WTC11 (cell line): Measurements from ENCODE around the gene GRPR. TPM values are rescaled to one million over a fixed set of nuclear protein-coding genes. Genes with fewer than 3 reads are reported as not detected.

Source experiments
- ATAC-seq: fragments of 200-7000 bp; cut with Tn5 transposase; 2 replicates; pipeline ENCODE4 v1.10.0; 2021; ENCODE audit warnings: mild to moderate bottlenecking, moderate library complexity
- CTCF ChIA-PET: fragments of 300-600 bp; sonication (Branson Sonifier 250); formaldehyde crosslinking; loops from one replicate; lab custom pipeline; 2021; ENCODE audit warnings: antibody characterized with exemption; lab: Charles Lee
- POLR2A ChIA-PET: fragments of 350-600 bp; sonication (Branson Sonifier 250); formaldehyde crosslinking; loops from one replicate; lab custom pipeline; 2021; ENCODE audit warnings: antibody characterized with exemption; lab: Charles Lee
- DNase-seq: peaks from one replicate; pipeline ENCODE4 v3.0.0; 2021; ENCODE audit warnings: low spot score
- H3K27ac Mint-ChIP-seq: 2 replicates; pipeline ENCODE4 v1.8.0; 2021; ENCODE audit warnings: mixed read lengths
- H3K27me3 Mint-ChIP-seq: 2 replicates; pipeline ENCODE4 v1.8.0; 2021; ENCODE audit warnings: low read depth, mild to moderate bottlenecking, moderate library complexity, mixed read lengths
- H3K36me3 Mint-ChIP-seq: 2 replicates; pipeline ENCODE4 v1.8.0; 2021; ENCODE audit warnings: mixed read lengths
- H3K4me1 Mint-ChIP-seq: 2 replicates; pipeline ENCODE4 v1.8.0; 2022; ENCODE audit warnings: mixed read lengths
- H3K4me3 Mint-ChIP-seq: 2 replicates; pipeline ENCODE4 v1.8.0; 2021; ENCODE audit warnings: mild to moderate bottlenecking, moderate library complexity, mixed read lengths
- H3K9me3 Mint-ChIP-seq: 2 replicates; pipeline ENCODE4 v1.8.0; 2021; ENCODE audit warnings: mixed read lengths
- FOXJ3 ChIP-seq: sonication (generic); formaldehyde crosslinking; IDR thresholded peaks from 2 replicates; pipeline ENCODE4 v1.9.0; 2021; ENCODE audit warnings: missing genetic modification reagents, mild to moderate bottlenecking, borderline replicate concordance
- GABPB1 ChIP-seq: sonication (generic); formaldehyde crosslinking; IDR thresholded peaks from 2 replicates; pipeline ENCODE4 v1.8.1; 2023; ENCODE audit warnings: mild to moderate bottlenecking, missing genetic modification reagents
- NR3C1 ChIP-seq: sonication (generic); formaldehyde crosslinking; conservative IDR thresholded peaks from 2 replicates; pipeline ENCODE4 v1.8.1; 2023; ENCODE audit warnings: low read depth, mild to moderate bottlenecking, missing genetic modification reagents
- OVOL2 ChIP-seq: fragments of 250-450 bp; sonication (Bioruptor Pico); IDR thresholded peaks from 2 replicates; pipeline ENCODE4 v1.9.0; 2021; ENCODE audit warnings: mild to moderate bottlenecking, borderline replicate concordance
- RELA ChIP-seq: sonication (generic); formaldehyde crosslinking; IDR thresholded peaks from 2 replicates; pipeline ENCODE4 v1.8.1; 2022; ENCODE audit warnings: missing genetic modification reagents, mild to moderate bottlenecking, borderline replicate concordance
- RORB ChIP-seq: fragments of 250-450 bp; sonication (Bioruptor Pico); IDR thresholded peaks from 2 replicates; pipeline ENCODE4 v1.9.0; 2021; ENCODE audit warnings: mild to moderate bottlenecking
- SOX15 ChIP-seq: fragments of 250-450 bp; sonication (Bioruptor Pico); IDR thresholded peaks from 2 replicates; pipeline ENCODE4 v1.9.0; 2021; ENCODE audit warnings: mild to moderate bottlenecking
- TCF7 ChIP-seq: sonication (generic); formaldehyde crosslinking; IDR thresholded peaks from 2 replicates; pipeline ENCODE4 v1.8.0; 2022; ENCODE audit warnings: mild to moderate bottlenecking, low read depth, missing genetic modification reagents, moderate library complexity
- TEAD4 ChIP-seq: sonication (generic); formaldehyde crosslinking; IDR thresholded peaks from 2 replicates; pipeline ENCODE4 v1.8.0; 2022; ENCODE audit warnings: mild to moderate bottlenecking, missing genetic modification reagents
- ZNF219 ChIP-seq: sonication (generic); formaldehyde crosslinking; IDR thresholded peaks from 2 replicates; pipeline ENCODE4 v1.8.0; 2023; ENCODE audit warnings: missing genetic modification reagents, mild to moderate bottlenecking, borderline replicate concordance
- ZNF232 ChIP-seq: sonication (generic); formaldehyde crosslinking; IDR thresholded peaks from 2 replicates; pipeline ENCODE4 v1.8.0; 2022; ENCODE audit warnings: mild to moderate bottlenecking, missing genetic modification reagents
- ZNF671 ChIP-seq: fragments of 250-450 bp; sonication (Bioruptor Pico); IDR thresholded peaks from 2 replicates; pipeline ENCODE4 v1.8.0; 2021; ENCODE audit warnings: mild to moderate bottlenecking
- total RNA-seq: library from RNA; stranded (reverse); gene quantifications from 3 replicates; pipeline ENCODE4 v1.2.3, GENCODE V29; 2021
- TF ChIP-seq, protein P1 (sequence below): sonication (generic); formaldehyde crosslinking; IDR thresholded peaks from 2 replicates; pipeline ENCODE4 v1.8.0; 2023; ENCODE audit warnings: mild to moderate bottlenecking, missing genetic modification reagents
- TF ChIP-seq, protein P2 (sequence below): sonication (generic); formaldehyde crosslinking; IDR thresholded peaks from 2 replicates; pipeline ENCODE4 v1.8.1; 2022; ENCODE audit warnings: mild to moderate bottlenecking, missing genetic modification reagents, moderate library complexity, borderline replicate concordance
- TF ChIP-seq, protein P3 (sequence below): fragments of 250-450 bp; sonication (Bioruptor Pico); IDR thresholded peaks from 2 replicates; pipeline ENCODE4 v1.8.0; 2021; ENCODE audit warnings: mild to moderate bottlenecking
- TF ChIP-seq, protein P4 (sequence below): fragments of 250-450 bp; sonication (Bioruptor Pico); conservative IDR thresholded peaks from 2 replicates; pipeline ENCODE4 v1.9.0; 2021; ENCODE audit warnings: mild to moderate bottlenecking
- TF ChIP-seq, protein P5 (sequence below): sonication (generic); formaldehyde crosslinking; IDR thresholded peaks from 2 replicates; pipeline ENCODE4 v1.8.0; 2022; ENCODE audit warnings: mild to moderate bottlenecking, missing genetic modification reagents
- TF ChIP-seq, protein P6 (sequence below): sonication (generic); formaldehyde crosslinking; IDR thresholded peaks from 2 replicates; pipeline ENCODE4 v1.8.1; 2023; ENCODE audit warnings: mild to moderate bottlenecking, missing genetic modification reagents
- TF ChIP-seq, protein P7 (sequence below): fragments of 250-450 bp; sonication (Bioruptor Pico); IDR thresholded peaks from 2 replicates; pipeline ENCODE4 v1.9.0; 2021; ENCODE audit warnings: mild to moderate bottlenecking, borderline replicate concordance

The GRPR gene
- total RNA-seq, 1 experiment from 2014 or later: 8.9 TPM

DNA sequence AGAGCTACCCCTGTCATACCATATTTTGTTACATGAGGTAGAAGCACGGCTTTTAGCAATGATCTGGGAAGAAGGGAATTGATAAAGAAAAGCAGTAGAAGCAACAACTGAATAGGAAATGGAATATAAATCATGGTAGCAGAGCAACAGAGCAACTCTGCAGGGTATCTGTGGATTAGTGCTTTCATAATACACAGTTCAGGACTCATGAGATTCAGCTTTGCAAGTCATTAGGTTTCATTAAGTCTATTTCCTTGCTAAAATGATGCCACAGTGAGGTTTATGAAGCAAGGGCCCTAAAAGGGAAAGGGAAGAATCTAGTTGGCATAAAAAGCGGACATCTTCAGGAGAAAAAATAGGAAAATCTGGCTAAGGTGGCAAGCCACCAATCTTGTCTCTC lies 45.6 kb upstream of the GRPR start:
- Mint-ChIP-seq H3K4me1 (peaks cover 20% of the 10 kb centered on the region), H3K9me3 (peaks cover 16% of the 10 kb centered on the region), H3K4me3 (no peak overlapping the region), H3K36me3 (peaks cover 2% of the 10 kb centered on the region; the same call in 1 of the 2 replicates), H3K27ac (no peak overlapping the region), H3K27me3 (no peaks in the 10 kb centered on the region)
- DNase-seq (no peak), ATAC-seq (no peak)
- CTCF ChIA-PET: no interaction called here
- TF ChIP-seq ZNF219 (no peak), RORB (CRISPR knock-in tag) (no peak), GABPB1 (CRISPR knock-in tag) (no peak), ZNF671 (CRISPR knock-in tag) (no peak), TEAD4 (CRISPR knock-in tag) (no peak), ZNF232 (CRISPR knock-in tag) (no peak), TCF7 (CRISPR knock-in tag) (no peak)
- TF ChIP-seq, protein P1, sequence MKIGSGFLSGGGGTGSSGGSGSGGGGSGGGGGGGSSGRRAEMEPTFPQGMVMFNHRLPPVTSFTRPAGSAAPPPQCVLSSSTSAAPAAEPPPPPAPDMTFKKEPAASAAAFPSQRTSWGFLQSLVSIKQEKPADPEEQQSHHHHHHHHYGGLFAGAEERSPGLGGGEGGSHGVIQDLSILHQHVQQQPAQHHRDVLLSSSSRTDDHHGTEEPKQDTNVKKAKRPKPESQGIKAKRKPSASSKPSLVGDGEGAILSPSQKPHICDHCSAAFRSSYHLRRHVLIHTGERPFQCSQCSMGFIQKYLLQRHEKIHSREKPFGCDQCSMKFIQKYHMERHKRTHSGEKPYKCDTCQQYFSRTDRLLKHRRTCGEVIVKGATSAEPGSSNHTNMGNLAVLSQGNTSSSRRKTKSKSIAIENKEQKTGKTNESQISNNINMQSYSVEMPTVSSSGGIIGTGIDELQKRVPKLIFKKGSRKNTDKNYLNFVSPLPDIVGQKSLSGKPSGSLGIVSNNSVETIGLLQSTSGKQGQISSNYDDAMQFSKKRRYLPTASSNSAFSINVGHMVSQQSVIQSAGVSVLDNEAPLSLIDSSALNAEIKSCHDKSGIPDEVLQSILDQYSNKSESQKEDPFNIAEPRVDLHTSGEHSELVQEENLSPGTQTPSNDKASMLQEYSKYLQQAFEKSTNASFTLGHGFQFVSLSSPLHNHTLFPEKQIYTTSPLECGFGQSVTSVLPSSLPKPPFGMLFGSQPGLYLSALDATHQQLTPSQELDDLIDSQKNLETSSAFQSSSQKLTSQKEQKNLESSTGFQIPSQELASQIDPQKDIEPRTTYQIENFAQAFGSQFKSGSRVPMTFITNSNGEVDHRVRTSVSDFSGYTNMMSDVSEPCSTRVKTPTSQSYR (CRISPR knock-in tag): no peak
- TF ChIP-seq, protein P2, sequence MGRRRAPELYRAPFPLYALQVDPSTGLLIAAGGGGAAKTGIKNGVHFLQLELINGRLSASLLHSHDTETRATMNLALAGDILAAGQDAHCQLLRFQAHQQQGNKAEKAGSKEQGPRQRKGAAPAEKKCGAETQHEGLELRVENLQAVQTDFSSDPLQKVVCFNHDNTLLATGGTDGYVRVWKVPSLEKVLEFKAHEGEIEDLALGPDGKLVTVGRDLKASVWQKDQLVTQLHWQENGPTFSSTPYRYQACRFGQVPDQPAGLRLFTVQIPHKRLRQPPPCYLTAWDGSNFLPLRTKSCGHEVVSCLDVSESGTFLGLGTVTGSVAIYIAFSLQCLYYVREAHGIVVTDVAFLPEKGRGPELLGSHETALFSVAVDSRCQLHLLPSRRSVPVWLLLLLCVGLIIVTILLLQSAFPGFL (CRISPR knock-in tag): no peak
- TF ChIP-seq, protein P3, sequence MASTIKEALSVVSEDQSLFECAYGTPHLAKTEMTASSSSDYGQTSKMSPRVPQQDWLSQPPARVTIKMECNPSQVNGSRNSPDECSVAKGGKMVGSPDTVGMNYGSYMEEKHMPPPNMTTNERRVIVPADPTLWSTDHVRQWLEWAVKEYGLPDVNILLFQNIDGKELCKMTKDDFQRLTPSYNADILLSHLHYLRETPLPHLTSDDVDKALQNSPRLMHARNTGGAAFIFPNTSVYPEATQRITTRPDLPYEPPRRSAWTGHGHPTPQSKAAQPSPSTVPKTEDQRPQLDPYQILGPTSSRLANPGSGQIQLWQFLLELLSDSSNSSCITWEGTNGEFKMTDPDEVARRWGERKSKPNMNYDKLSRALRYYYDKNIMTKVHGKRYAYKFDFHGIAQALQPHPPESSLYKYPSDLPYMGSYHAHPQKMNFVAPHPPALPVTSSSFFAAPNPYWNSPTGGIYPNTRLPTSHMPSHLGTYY: no peak
- POLR2A ChIA-PET: no interaction called here

DNA sequence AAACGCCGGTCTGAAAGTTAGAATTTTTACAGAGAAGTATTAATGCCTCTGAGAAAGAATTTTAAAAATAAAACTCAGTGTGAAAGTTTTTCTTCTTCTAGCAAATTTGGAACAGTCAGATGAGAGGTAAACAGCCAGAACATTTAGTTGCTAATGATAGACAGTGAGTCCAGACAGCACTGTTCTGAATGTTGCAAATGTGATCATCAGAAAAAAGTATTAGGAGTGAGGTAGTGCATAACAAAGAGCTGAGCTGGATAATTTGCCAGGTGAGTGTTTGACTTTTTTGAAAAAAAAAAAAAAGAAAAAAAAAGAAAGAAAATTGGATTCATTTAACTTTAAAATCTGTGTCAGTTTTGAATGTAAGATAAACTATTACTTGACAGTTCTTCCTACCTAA lies 42.0 kb upstream of the GRPR start:
- POLR2A ChIA-PET: interaction anchor here (1.0 kb wide), 1 partner anchor 265 kb away, joined by 3 read pairs; no protein-coding TSS in a partner anchor
- CTCF ChIA-PET: no interaction called here
- H3K27me3 Mint-ChIP-seq: no peaks in the 10 kb centered on the region
- H3K4me3 Mint-ChIP-seq: no peak overlapping the region
- peaks cover 20% of the 10 kb centered on the region for H3K4me1 Mint-ChIP-seq
- ATAC-seq (no peak), DNase-seq (no peak)
- no peaks in the 10 kb centered on the region for H3K36me3 Mint-ChIP-seq
- no peak overlapping the region for H3K27ac Mint-ChIP-seq
- peaks cover 5% of the 10 kb centered on the region; the same call in 1 of the 2 replicates for H3K9me3 Mint-ChIP-seq
- TF ChIP-seq NR3C1 (no peak), OVOL2 (no peak), SOX15 (CRISPR knock-in tag) (no peak), RELA (no peak), FOXJ3 (CRISPR knock-in tag) (no peak)
- TF ChIP-seq, protein P4, sequence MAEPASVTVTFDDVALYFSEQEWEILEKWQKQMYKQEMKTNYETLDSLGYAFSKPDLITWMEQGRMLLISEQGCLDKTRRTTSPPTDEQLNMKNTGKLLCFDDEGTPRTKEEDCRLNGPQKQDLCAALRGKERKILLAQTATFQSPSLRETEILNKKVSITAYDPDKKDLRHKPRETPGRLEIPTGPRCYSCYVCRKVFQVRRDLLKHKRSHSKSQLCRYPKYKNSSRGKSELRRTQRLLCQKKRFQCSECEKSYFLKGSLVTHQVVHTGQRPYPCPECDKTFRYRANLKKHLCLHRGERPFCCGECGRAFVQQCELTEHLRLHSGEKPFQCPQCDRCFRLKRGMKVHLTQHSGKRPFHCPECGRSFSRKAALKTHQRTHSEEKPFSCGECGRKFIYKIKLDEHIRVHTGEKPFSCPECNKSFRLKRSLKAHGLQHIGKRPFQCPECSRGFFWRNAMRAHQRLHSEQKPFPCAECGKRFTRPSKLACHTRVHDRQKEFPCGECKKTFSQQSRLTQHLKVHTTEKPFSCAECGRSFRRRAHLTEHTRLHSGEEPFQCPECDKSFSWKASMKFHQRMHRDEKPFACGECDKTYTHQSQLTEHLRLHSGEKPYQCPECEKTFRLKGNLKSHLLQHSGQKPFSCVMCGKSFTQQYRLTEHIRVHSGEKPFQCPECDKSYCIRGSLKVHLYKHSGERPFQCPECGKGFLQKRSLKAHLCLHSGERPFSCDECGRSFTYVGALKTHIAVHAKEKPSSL (CRISPR knock-in tag): no peak
- TF ChIP-seq, protein P5, sequence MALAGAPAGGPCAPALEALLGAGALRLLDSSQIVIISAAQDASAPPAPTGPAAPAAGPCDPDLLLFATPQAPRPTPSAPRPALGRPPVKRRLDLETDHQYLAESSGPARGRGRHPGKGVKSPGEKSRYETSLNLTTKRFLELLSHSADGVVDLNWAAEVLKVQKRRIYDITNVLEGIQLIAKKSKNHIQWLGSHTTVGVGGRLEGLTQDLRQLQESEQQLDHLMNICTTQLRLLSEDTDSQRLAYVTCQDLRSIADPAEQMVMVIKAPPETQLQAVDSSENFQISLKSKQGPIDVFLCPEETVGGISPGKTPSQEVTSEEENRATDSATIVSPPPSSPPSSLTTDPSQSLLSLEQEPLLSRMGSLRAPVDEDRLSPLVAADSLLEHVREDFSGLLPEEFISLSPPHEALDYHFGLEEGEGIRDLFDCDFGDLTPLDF (CRISPR knock-in tag): no peak
- TF ChIP-seq, protein P6, sequence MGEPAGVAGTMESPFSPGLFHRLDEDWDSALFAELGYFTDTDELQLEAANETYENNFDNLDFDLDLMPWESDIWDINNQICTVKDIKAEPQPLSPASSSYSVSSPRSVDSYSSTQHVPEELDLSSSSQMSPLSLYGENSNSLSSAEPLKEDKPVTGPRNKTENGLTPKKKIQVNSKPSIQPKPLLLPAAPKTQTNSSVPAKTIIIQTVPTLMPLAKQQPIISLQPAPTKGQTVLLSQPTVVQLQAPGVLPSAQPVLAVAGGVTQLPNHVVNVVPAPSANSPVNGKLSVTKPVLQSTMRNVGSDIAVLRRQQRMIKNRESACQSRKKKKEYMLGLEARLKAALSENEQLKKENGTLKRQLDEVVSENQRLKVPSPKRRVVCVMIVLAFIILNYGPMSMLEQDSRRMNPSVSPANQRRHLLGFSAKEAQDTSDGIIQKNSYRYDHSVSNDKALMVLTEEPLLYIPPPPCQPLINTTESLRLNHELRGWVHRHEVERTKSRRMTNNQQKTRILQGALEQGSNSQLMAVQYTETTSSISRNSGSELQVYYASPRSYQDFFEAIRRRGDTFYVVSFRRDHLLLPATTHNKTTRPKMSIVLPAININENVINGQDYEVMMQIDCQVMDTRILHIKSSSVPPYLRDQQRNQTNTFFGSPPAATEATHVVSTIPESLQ: no peak
- TF ChIP-seq, protein P7, sequence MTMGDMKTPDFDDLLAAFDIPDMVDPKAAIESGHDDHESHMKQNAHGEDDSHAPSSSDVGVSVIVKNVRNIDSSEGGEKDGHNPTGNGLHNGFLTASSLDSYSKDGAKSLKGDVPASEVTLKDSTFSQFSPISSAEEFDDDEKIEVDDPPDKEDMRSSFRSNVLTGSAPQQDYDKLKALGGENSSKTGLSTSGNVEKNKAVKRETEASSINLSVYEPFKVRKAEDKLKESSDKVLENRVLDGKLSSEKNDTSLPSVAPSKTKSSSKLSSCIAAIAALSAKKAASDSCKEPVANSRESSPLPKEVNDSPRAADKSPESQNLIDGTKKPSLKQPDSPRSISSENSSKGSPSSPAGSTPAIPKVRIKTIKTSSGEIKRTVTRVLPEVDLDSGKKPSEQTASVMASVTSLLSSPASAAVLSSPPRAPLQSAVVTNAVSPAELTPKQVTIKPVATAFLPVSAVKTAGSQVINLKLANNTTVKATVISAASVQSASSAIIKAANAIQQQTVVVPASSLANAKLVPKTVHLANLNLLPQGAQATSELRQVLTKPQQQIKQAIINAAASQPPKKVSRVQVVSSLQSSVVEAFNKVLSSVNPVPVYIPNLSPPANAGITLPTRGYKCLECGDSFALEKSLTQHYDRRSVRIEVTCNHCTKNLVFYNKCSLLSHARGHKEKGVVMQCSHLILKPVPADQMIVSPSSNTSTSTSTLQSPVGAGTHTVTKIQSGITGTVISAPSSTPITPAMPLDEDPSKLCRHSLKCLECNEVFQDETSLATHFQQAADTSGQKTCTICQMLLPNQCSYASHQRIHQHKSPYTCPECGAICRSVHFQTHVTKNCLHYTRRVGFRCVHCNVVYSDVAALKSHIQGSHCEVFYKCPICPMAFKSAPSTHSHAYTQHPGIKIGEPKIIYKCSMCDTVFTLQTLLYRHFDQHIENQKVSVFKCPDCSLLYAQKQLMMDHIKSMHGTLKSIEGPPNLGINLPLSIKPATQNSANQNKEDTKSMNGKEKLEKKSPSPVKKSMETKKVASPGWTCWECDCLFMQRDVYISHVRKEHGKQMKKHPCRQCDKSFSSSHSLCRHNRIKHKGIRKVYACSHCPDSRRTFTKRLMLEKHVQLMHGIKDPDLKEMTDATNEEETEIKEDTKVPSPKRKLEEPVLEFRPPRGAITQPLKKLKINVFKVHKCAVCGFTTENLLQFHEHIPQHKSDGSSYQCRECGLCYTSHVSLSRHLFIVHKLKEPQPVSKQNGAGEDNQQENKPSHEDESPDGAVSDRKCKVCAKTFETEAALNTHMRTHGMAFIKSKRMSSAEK: no peak
